NCI-H146 treated with DMSO at 0.1 percent for 48 hours (cell line): ENCODE data around the gene HACD1.
A peak's percentile ranks its signal among the peaks of the same experiment; 100 is the strongest.
"Not testable (repeated sequence)": the region's sequence is repeated elsewhere in the genome, so short reads cannot be mapped to it uniquely, and the experiment has no call there.

ENCODE experiments used
- DNase-seq: peaks from one replicate; lab custom pipeline; 2025; ENCODE audit not compliant: unreplicated experiment; lab: John Stamatoyannopoulos, UW

HACD1 gene

GRCh38 chr10:17643755-17644484 is 26.7 kb upstream of the HACD1 start, which contains the start of gene STAM:
Gene STAM, plus strand, starts transcription at chr10:17644151. Its CDS starts 189 bp downstream, at chr10:17644340.
- peak; percentile 98 for DNase-seq

- peak; percentile 97 for DNase-seq
Measured at GRCh38 chr10:17643339-17643754, 26.2 kb upstream of the HACD1 start.

GRCh38 chr10:17640331-17640816 is 23.2 kb upstream of the HACD1 start:
- no peak for DNase-seq

- no peak for DNase-seq
Measured at GRCh38 chr10:17637869-17638268, 20.7 kb upstream of the HACD1 start.

GRCh38 chr10:17633353-17633752 is 16.2 kb upstream of the HACD1 start:
- DNase-seq, result no peak

- DNase-seq, result not testable (repeated sequence)
Measured at GRCh38 chr10:17632590-17632989, 15.4 kb upstream of the HACD1 start.

GRCh38 chr10:17626656-17627055 is 9.5 kb upstream of the HACD1 start:
- no peak for DNase-seq

GRCh38 chr10:17624996-17625395 is 7.8 kb upstream of the HACD1 start:
- DNase-seq, result no peak

GRCh38 chr10:17622061-17622460 is 4.9 kb upstream of the HACD1 start:
- DNase-seq, result no peak

GRCh38 chr10:17616403-17617030 is 657 bp downstream of the HACD1 start:
- peak; percentile 33 for DNase-seq

GRCh38 chr10:17609523-17610079 is 7.6 kb downstream of the HACD1 start:
- no peak for DNase-seq

- peak; percentile 57 for DNase-seq
Measured at GRCh38 chr10:17607603-17608332, 9.4 kb downstream of the HACD1 start.

- DNase-seq, result no peak
Measured at GRCh38 chr10:17607060-17607459, 10.1 kb downstream of the HACD1 start.

- no peak for DNase-seq
Measured at GRCh38 chr10:17606547-17607040, 10.6 kb downstream of the HACD1 start.

- no peak for DNase-seq
Measured at GRCh38 chr10:17605936-17606335, 11.2 kb downstream of the HACD1 start.

GRCh38 chr10:17599089-17599488 is 18.1 kb downstream of the HACD1 start:
- DNase-seq, result peak; percentile 6

- DNase-seq, result no peak
Measured at GRCh38 chr10:17597386-17597785, 19.8 kb downstream of the HACD1 start.

- no peak for DNase-seq
Measured at GRCh38 chr10:17590969-17591645, 26.1 kb downstream of the HACD1 start.

GRCh38 chr10:17589316-17589715 is 27.9 kb downstream of the HACD1 start:
- DNase-seq, result not testable (repeated sequence)

GRCh38 chr10:17588420-17588819 is 28.8 kb downstream of the HACD1 start:
- no peak for DNase-seq

- DNase-seq, result not testable (repeated sequence)
Measured at GRCh38 chr10:17587321-17587720, 29.9 kb downstream of the HACD1 start.
